ENCODE measurements around the gene CCDC57.
"Not testable (repeated sequence)": the region's sequence is repeated elsewhere in the genome, so short reads cannot be mapped to it uniquely, and the experiment has no call there.

CCDC57 gene

GRCh38 chr17:82212331-82213250 is at the start of gene CCDC57:
Gene CCDC57, minus strand, starts transcription at chr17:82212842. Its CDS starts 10,898 bp downstream, at chr17:82201944.
- FAIRE-seq: no peak

GRCh38 chr17:82262344-82262743 is 49.7 kb upstream of the CCDC57 start:
- no peak for FAIRE-seq

GRCh38 chr17:82259972-82260961 is 47.6 kb upstream of the CCDC57 start:
- FAIRE-seq: not testable (repeated sequence)

- FAIRE-seq: no peak
Observed at GRCh38 chr17:82258555-82258954, 45.9 kb upstream of the CCDC57 start.

- FAIRE-seq: no peak
Observed at GRCh38 chr17:82257473-82257872, 44.8 kb upstream of the CCDC57 start.

DNA sequence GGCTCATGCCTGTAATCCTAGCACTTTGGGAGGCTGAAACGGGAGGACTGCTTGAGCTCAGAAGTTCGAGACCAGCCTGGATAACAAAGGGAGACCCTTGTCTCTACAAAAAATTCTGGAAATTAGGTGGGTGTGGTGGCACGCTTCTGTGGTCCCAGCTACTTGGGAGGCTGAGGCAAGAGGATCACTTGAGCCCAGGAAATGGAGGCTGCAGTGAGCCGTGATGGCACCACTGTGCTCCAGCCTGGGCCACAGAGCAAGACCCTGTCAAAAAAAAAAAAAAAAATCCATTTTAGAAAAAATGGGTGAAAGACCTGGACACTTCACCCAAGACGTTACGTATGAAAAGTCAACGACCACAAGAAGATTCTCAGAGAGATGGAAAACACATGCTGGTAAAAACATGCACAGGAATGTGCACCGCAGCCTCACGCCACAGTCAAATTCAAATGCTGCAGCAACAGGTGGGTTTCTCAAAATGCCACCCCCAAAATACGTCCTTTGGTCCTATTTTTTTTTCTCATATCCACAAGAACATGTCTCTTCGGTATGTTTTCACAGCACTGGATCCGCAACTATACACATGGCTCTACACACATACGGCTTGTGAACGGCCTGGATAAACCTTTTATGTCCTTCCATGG is 43.7 kb upstream of the CCDC57 start:
- FAIRE-seq: no peak

- FAIRE-seq: no peak
Observed at GRCh38 chr17:82255402-82255972, 42.8 kb upstream of the CCDC57 start.

DNA sequence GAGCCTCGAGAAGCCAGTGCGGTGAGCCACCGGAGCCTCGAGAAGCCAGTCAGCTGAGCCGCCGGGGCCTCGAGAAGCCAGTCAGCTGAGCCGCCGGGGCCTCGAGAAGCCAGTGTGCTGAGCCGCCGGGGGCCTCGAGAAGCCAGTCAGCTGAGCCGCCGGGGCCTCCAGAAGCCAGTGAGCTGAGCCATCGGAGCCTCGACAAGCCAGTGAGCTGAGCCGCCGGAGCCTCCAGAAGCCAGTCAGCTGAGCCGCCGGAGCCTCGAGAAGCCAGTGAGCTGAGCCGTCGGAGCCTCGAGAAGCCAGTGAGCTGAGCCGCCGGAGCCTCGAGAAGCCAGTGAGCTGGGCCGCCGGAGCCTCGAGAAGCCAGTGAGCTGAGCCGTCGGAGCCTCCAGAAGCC is 42.1 kb upstream of the CCDC57 start:
- FAIRE-seq: not testable (repeated sequence)

DNA sequence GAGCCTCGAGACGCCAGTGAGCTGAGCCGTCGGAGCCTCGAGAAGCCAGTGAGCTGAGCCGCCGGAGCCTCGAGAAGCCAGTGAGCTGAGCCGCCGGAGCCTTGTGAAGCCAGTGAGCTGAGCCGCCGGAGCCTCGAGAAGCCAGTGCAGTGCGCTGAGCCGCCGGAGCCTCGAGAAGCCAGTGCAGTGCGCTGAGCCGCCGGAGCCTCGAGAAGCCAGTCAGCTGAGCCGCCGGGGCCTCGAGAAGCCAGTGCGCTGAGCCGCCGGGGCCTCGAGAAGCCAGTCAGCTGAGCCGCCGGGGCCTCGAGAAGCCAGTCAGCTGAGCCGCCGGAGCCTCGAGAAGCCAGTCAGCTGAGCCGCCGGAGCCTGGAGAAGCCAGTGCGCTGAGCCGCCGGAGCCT is 41.5 kb upstream of the CCDC57 start:
- FAIRE-seq: not testable (repeated sequence)

DNA sequence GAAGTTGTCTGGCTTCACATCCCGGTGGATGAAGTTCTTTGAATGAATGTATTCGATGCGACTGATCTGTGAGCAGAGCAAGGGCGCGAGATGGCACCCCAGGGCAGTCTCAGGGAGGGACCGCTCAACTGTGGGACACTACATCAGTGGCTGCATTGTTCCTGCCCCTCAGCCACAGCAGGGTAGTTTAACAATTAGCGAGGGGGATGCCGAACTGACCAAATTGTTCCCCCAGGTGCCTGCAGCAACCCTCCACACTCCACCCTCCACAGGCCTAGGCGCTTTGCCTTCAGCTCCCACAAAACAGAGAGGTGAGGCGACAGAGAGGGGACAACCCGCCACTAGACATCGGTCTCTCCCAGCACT is 40.5 kb upstream of the CCDC57 start:
- no peak for FAIRE-seq

DNA sequence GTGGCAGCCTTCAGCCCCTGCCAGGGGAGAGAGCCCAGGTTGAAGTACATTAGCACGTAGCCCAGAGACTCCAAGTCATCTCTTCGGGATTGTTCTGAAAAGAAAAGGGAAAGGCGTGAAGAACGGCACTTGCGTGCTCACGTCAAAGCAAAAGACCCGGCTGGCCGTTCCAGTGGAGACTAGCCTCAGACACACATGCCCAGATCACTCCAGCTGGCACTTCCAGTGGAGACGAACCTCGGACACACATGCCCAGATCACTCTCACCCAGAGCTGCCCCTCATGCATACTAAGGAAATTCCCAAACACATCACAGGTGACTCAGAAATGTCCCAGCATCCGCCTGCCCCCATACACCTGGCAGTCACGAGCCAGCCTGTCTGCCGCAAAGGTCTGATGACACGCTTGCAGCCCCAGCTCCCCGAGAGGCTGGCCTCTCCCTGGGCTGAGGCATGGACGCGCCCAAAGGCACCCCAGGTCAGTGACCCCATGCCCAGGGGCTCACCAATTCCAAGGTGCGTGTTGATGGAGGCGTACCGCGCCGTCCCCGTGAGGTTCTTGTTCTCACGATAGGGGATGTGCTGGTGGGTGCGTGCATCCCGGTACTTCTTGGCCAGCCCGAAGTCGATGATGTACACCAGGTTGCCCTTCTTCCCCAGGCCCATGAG is 40.0 kb upstream of the CCDC57 start:
- no peak for FAIRE-seq

- FAIRE-seq: no peak
Observed at GRCh38 chr17:82250868-82251500, 38.3 kb upstream of the CCDC57 start.

DNA sequence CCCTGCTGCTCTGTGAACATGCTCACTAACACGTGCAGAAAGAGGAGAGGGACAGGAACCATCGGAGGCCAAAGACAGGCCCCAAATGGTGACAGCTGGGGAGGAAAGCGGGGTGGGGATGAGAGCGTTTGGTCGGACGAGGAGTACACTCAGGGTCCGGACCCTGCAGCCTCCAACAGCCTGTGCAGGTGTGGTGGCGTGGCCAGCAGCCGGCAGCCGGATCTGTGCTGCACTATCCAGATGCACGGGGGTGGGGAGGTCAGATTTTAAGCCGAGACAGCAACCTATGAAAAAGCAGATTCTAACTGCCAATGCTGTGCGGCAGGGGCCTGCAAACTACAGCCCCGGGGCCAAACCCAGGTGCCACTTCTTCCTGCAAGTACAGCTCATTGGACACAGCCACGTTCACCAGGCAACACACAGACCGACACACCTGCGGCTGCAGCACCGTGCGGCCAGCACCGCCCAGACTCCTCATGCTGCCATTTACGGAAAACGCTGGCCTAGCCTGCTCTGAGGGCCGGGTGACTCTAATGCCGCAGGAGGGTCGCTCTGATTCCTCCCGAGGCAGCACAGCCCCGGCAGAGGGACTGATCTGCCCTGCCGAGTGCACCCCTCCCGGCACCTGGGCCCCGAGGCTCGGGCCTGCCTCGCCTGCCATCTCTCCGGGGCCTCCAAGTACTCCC is 37.4 kb upstream of the CCDC57 start:
- FAIRE-seq: no peak

- no peak for FAIRE-seq
Observed at GRCh38 chr17:82248815-82249674, 36.4 kb upstream of the CCDC57 start.

- no peak for FAIRE-seq
Observed at GRCh38 chr17:82247856-82248671, 35.4 kb upstream of the CCDC57 start.

DNA sequence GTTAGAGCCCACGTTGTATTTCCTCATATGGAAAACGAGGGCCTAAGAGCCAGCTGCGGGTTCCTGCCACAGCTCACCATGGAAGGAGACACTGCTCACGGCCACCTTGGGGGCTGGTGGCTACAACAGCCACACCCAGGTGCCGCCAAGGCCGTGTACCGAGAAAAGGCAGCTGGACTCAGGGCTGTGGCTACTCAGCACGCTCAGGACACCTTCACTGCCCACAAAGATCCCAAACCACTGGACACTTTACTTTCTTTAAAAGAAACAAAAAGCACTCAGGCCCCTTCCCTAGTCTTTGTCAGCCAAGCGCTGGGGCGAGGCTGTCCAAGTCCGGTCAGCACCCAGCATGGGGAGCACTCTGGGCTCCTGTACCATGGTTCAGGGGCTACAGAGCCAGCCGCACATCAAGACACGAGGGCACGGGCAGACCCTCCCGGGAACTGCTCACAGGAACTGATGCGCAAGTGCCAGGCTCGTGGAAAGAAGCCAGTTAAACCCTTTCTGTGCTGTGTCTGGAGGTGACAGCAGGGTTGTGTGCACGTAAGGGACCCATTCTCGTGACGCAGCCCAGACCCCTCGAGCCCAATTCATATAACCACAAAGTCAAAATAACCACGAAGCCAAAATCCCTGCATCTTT is 34.7 kb upstream of the CCDC57 start:
- FAIRE-seq: no peak

- FAIRE-seq: no peak
Observed at GRCh38 chr17:82246365-82247181, 33.9 kb upstream of the CCDC57 start.

DNA sequence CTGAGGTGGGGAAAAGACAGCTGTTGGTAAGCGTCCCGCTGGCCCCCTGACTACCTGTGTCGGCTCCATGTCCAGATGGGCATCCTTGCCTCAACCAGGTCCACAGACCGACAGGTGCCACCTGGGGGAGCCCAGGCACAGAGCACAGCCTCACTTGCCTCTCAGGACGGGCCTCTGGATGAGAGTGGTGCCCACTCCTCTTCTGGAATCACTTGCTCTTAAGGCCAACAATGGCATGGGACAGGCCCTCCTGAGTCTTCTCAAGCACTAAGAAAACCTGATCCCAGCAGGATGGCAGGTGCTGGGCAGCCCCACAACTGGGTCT is 33.4 kb upstream of the CCDC57 start:
- FAIRE-seq: no peak
